HEK293 (cell line): ENCODE results near the gene HBEGF.

Source experiments
- CTCF ChIA-PET: fragments of 350-600 bp; formaldehyde crosslinking; extraction: SDS; loops from one replicate; lab custom pipeline; 2021; ENCODE audit warnings: antibody characterized with exemption; lab: Yijun Ruan, JAX
- POLR2A ChIA-PET: fragments of 300-600 bp; formaldehyde crosslinking; extraction: SDS; loops from one replicate; lab custom pipeline; 2020; ENCODE audit warnings: antibody characterized with exemption, inconsistent platforms; lab: Yijun Ruan, JAX
- H3K27ac ChIP-seq: fragments of 200-500 bp; sonication (Bioruptor generic); 2 replicates; pipeline ENCODE4 v1.5.1; 2014; ENCODE audit warnings: low read depth, low read length, control low read depth, inconsistent platforms; ENCODE audit errors: extremely low read depth
- H3K36me3 ChIP-seq, 2 experiments: fragments of 200-500 bp in 1 of 2; sonication (Bioruptor generic) in 1 of 2; 1 replicate in 1 of 2; 2 replicates in 1 of 2; pipeline ENCODE4 v1.5.1; 2014 to 2017; ENCODE audit warnings: inconsistent platforms in 2 of 2, low read length in 2 of 2; ENCODE audit not compliant: control insufficient read depth in 2 of 2, insufficient read depth in 1 of 2
- H3K4me1 ChIP-seq: fragments of 200-500 bp; sonication (Bioruptor generic); 2 replicates; pipeline ENCODE4 v1.5.1; 2014; ENCODE audit warnings: mild to moderate bottlenecking, low read length, inconsistent platforms; ENCODE audit not compliant: control insufficient read depth, insufficient read depth
- H3K4me3 ChIP-seq: 2 replicates; pipeline ENCODE4 v1.5.1; 2011; ENCODE audit warnings: low read depth, mild to moderate bottlenecking, control low read depth, low read length, moderate library complexity
- H3K9me3 ChIP-seq: fragments of 200-500 bp; sonication (Bioruptor generic); 2 replicates; pipeline ENCODE4 v1.5.1; 2014; ENCODE audit warnings: low read depth, low read length, inconsistent platforms; ENCODE audit not compliant: control insufficient read depth, insufficient read depth
- BCL11A ChIP-seq: fragments of 450-650 bp; formaldehyde crosslinking; IDR thresholded peaks from 2 replicates; pipeline ENCODE4 v1.5.1; 2016; ENCODE audit warnings: low read depth, missing biosample characterization, missing genetic modification characterization
- GLIS2 ChIP-seq: fragments of 450-650 bp; formaldehyde crosslinking; IDR thresholded peaks from 2 replicates; pipeline ENCODE4 v1.5.1; 2016; ENCODE audit warnings: missing biosample characterization, missing genetic modification characterization
- KLF1 ChIP-seq: fragments of 450-650 bp; formaldehyde crosslinking; IDR thresholded peaks from 2 replicates; pipeline ENCODE4 v1.5.1; 2016; ENCODE audit warnings: missing biosample characterization, missing genetic modification characterization
- KLF7 ChIP-seq: fragments of 450-650 bp; formaldehyde crosslinking; IDR thresholded peaks from 2 replicates; pipeline ENCODE4 v1.5.1; 2016; ENCODE audit warnings: missing biosample characterization, missing genetic modification characterization, borderline replicate concordance
- SETDB1 ChIP-seq: IDR thresholded peaks from one replicate; pipeline ENCODE4 v1.6.1; 2017; ENCODE audit warnings: mild to moderate bottlenecking, low read length, moderate library complexity, mixed read lengths; ENCODE audit not compliant: insufficient read length
- TCF7L2 ChIP-seq: IDR thresholded peaks from 2 replicates; pipeline ENCODE4 v1.6.1; 2011; ENCODE audit warnings: low read depth, mild to moderate bottlenecking, inconsistent platforms, low read length, moderate library complexity, borderline replicate concordance
- ZBTB48 ChIP-seq: fragments of 450-650 bp; formaldehyde crosslinking; IDR thresholded peaks from 2 replicates; pipeline ENCODE4 v1.5.1; 2016; ENCODE audit warnings: missing biosample characterization, missing genetic modification characterization
- ZEB2 ChIP-seq: fragments of 450-650 bp; formaldehyde crosslinking; IDR thresholded peaks from 2 replicates; pipeline ENCODE4 v1.5.1; 2016; ENCODE audit warnings: missing biosample characterization, missing genetic modification characterization
- ZNF132 ChIP-seq: fragments of 450-650 bp; formaldehyde crosslinking; IDR thresholded peaks from 2 replicates; pipeline ENCODE4 v1.5.1; 2017; ENCODE audit warnings: missing biosample characterization, missing genetic modification characterization, borderline replicate concordance
- ZNF146 ChIP-seq: fragments of 450-650 bp; formaldehyde crosslinking; IDR thresholded peaks from 2 replicates; pipeline ENCODE4 v1.5.1; 2016; ENCODE audit warnings: missing biosample characterization, missing genetic modification characterization
- ZNF266 ChIP-seq: fragments of 450-650 bp; formaldehyde crosslinking; IDR thresholded peaks from 2 replicates; pipeline ENCODE4 v1.5.1; 2016; ENCODE audit warnings: missing biosample characterization, missing genetic modification characterization, low read depth
- ZNF37A ChIP-seq: fragments of 450-650 bp; IDR thresholded peaks from 2 replicates; pipeline ENCODE4 v1.5.1; 2018; ENCODE audit warnings: missing biosample characterization, missing genetic modification characterization
- ZNF473 ChIP-seq: fragments of 450-650 bp; formaldehyde crosslinking; IDR thresholded peaks from 2 replicates; pipeline ENCODE4 v1.5.1; 2017; ENCODE audit warnings: missing biosample characterization, missing genetic modification characterization
- ZNF48 ChIP-seq: fragments of 450-650 bp; formaldehyde crosslinking; IDR thresholded peaks from 2 replicates; pipeline ENCODE4 v1.5.1; 2016; ENCODE audit warnings: missing biosample characterization, missing genetic modification characterization
- ZNF501 ChIP-seq: fragments of 450-650 bp; formaldehyde crosslinking; IDR thresholded peaks from 2 replicates; pipeline ENCODE4 v1.5.1; 2016; ENCODE audit warnings: missing biosample characterization, missing genetic modification characterization
- ZNF555 ChIP-seq: fragments of 450-650 bp; formaldehyde crosslinking; conservative IDR thresholded peaks from 2 replicates; pipeline ENCODE4 v1.5.1; 2017; ENCODE audit warnings: missing biosample characterization, mild to moderate bottlenecking, missing genetic modification characterization, inconsistent platforms
- ZNF561 ChIP-seq: fragments of 450-650 bp; IDR thresholded peaks from 2 replicates; pipeline ENCODE4 v1.5.1; 2018; ENCODE audit warnings: missing biosample characterization, missing genetic modification characterization, borderline replicate concordance
- ZNF623 ChIP-seq: fragments of 450-650 bp; formaldehyde crosslinking; IDR thresholded peaks from 2 replicates; pipeline ENCODE4 v1.5.1; 2016; ENCODE audit warnings: missing biosample characterization, missing genetic modification characterization
- ZNF792 ChIP-seq: fragments of 450-650 bp; formaldehyde crosslinking; IDR thresholded peaks from 2 replicates; pipeline ENCODE4 v1.5.1; 2016; ENCODE audit warnings: missing biosample characterization, missing genetic modification characterization
- ZXDB ChIP-seq: fragments of 450-650 bp; formaldehyde crosslinking; IDR thresholded peaks from 2 replicates; pipeline ENCODE4 v1.5.1; 2016; ENCODE audit warnings: missing biosample characterization, missing genetic modification characterization
- TF ChIP-seq, protein P1 (sequence below): fragments of 450-650 bp; formaldehyde crosslinking; IDR thresholded peaks from 2 replicates; pipeline ENCODE4 v1.5.1; 2016; ENCODE audit warnings: missing biosample characterization, missing genetic modification characterization
- TF ChIP-seq, protein P2 (sequence below): fragments of 450-650 bp; formaldehyde crosslinking; IDR thresholded peaks from 2 replicates; pipeline ENCODE4 v1.5.1; 2016; ENCODE audit warnings: missing biosample characterization, missing genetic modification characterization
- TF ChIP-seq, protein P3 (sequence below): fragments of 450-650 bp; formaldehyde crosslinking; IDR thresholded peaks from 2 replicates; pipeline ENCODE4 v1.5.1; 2016; ENCODE audit warnings: missing biosample characterization, missing genetic modification characterization, low read depth

HBEGF gene

DNA sequence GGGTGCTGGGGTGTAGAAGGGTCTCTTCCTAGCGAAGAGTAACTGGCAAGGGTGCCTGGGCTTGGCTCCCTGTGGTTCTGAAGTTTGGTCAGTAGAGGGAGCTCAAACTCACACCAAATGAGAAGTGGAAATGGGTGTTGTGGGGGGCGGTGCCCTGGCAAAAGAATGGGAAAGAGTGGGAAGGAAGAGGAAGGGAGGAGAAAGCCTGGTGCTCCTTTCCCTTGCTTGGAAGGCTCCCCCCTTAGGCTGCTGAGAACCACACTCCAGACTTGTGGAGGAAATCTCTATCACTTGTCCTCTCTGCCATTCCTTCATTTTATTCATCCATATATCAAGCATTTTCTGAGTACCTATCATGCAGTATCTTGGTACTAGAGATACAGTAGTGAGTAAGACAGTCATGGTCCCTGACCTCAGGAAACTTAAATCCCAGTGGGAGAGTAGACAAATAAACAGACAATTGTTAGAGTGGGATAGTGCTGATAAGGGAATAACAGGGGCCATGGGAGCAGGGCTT lies 26.6 kb upstream of the HBEGF start (continued):
- TF ChIP-seq ZNF473 (no peak), TCF7L2 (no peak), ZNF37A (no peak)

DNA sequence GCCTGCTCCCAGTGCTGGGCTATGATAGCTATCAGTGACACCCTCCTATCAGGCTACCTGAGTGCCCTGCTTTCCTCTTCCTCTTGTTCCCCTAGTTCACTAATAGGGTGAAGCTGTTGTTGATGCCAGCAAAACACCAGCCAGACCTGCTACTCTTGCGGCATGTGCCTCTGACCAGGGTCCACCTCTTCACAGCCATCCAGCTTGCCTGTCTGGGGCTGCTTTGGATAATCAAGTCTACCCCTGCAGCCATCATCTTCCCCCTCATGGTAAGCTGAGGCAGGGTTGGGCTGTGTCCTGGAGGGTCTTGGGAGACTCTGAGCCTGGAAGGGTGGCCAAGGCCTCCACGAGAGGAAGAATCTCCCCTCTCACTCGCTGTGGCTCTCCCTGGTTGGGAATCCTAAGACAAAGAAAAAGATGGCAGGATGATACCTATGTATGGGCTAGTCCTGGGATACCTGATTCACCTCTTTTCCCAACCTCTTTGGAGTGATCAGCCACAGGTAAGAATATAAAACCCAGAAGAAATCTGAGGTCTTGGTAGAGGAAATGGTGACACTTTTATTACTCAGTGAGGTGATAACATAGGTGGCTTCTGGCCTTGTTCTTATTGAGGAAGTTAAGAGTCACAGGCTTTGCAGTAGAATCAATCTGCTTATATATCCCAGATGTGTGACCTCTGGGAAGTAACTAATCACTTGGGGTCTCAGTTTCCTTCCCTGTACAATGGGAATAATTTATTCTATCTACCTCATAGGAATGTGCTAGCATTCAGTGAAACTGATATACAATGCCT lies 25.2 kb upstream of the HBEGF start:
- no peak overlapping the region for H3K27ac ChIP-seq
- H3K4me1 ChIP-seq, result no peaks in the 10 kb centered on the region
- H3K36me3 ChIP-seq, result no peaks in the 10 kb centered on the region
- TF ChIP-seq ZEB2 (tag by site-specific recombination), result no peak
- no peak for TF ChIP-seq ZBTB48 (tag by site-specific recombination)
- no peak for TF ChIP-seq ZNF792 (tag by site-specific recombination)
- no peak for TF ChIP-seq ZNF501 (tag by site-specific recombination)
- no peak for TF ChIP-seq ZNF623 (tag by site-specific recombination)
- no peak for TF ChIP-seq ZNF561 (tag by site-specific recombination)
- no peak for TF ChIP-seq ZXDB (tag by site-specific recombination)
- no peak for TF ChIP-seq ZNF132 (tag by site-specific recombination)
- TF ChIP-seq GLIS2 (tag by site-specific recombination), result no peak
- TF ChIP-seq KLF7 (tag by site-specific recombination), result no peak
- no peak for TF ChIP-seq ZNF48 (tag by site-specific recombination)
- TF ChIP-seq, protein P1, sequence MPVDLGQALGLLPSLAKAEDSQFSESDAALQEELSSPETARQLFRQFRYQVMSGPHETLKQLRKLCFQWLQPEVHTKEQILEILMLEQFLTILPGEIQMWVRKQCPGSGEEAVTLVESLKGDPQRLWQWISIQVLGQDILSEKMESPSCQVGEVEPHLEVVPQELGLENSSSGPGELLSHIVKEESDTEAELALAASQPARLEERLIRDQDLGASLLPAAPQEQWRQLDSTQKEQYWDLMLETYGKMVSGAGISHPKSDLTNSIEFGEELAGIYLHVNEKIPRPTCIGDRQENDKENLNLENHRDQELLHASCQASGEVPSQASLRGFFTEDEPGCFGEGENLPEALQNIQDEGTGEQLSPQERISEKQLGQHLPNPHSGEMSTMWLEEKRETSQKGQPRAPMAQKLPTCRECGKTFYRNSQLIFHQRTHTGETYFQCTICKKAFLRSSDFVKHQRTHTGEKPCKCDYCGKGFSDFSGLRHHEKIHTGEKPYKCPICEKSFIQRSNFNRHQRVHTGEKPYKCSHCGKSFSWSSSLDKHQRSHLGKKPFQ (tag by site-specific recombination), result no peak
- TF ChIP-seq, protein P2, sequence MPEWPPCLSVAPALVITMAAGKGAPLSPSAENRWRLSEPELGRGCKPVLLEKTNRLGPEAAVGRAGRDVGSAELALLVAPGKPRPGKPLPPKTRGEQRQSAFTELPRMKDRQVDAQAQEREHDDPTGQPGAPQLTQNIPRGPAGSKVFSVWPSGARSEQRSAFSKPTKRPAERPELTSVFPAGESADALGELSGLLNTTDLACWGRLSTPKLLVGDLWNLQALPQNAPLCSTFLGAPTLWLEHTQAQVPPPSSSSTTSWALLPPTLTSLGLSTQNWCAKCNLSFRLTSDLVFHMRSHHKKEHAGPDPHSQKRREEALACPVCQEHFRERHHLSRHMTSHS (tag by site-specific recombination), result no peak
- TF ChIP-seq, protein P3, sequence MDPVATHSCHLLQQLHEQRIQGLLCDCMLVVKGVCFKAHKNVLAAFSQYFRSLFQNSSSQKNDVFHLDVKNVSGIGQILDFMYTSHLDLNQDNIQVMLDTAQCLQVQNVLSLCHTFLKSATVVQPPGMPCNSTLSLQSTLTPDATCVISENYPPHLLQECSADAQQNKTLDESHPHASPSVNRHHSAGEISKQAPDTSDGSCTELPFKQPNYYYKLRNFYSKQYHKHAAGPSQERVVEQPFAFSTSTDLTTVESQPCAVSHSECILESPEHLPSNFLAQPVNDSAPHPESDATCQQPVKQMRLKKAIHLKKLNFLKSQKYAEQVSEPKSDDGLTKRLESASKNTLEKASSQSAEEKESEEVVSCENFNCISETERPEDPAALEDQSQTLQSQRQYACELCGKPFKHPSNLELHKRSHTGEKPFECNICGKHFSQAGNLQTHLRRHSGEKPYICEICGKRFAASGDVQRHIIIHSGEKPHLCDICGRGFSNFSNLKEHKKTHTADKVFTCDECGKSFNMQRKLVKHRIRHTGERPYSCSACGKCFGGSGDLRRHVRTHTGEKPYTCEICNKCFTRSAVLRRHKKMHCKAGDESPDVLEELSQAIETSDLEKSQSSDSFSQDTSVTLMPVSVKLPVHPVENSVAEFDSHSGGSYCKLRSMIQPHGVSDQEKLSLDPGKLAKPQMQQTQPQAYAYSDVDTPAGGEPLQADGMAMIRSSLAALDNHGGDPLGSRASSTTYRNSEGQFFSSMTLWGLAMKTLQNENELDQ (tag by site-specific recombination), result no peak
- TF ChIP-seq ZNF266 (tag by site-specific recombination), result no peak
- no peak for TF ChIP-seq ZNF555 (tag by site-specific recombination)
- no peak for TF ChIP-seq SETDB1
- no peak for TF ChIP-seq BCL11A (tag by site-specific recombination)
- no peak for TF ChIP-seq ZNF146
- no peak for TF ChIP-seq KLF1 (tag by site-specific recombination)
- ChIA-PET POLR2A (no interaction called here), CTCF (interaction anchor here (0.8 to 2.7 kb wide), 17 partner anchors 8 to 402 kb away, joined by 3 to 32 read pairs (median 7); partner anchors contain the start of genes ANKHD1 and CD14)
- H3K4me3 ChIP-seq, result no peak overlapping the region
- no peaks in the 10 kb centered on the region for H3K9me3 ChIP-seq
